Measurements from ENCODE around the gene PYGM. TPM values are rescaled to one million over a fixed set of nuclear protein-coding genes. Genes with fewer than 3 reads are reported as not detected.
A peak's percentile ranks its signal among the peaks of the same experiment; 100 is the strongest.

The PYGM gene
- total and polyA plus RNA-seq, 10 donors, result 1.7 to 7.2 (median 4.2) TPM

DNA sequence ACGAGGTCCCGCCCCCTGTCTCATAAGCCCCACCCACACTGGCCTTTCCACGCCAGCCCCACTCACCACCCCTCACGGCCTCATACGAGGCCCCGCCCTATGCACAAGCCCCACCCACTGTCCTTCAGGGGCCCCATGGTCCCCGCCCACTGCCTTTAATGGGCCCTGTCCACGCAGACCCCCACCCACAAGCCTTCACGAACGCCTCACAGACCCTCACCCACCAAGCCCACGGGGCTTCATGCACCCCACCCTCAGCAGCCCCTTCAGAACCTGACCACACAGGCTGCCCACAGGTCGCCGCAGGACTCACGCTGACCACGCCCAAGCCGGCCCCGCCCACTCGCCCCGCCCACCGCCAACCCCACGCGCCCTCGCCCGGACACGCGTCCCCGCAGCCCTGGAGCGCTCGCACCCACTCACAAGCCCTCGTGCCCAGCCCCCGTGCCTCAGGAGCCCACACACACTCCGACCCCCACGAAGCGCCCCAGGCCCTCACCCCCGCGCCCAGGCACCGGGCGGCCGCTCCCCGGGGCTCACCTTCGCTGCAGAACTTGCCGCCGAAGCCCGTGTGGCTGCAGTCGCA lies 47.3 kb downstream of the PYGM start:
- Histone ChIP-seq H3K36me3 (no peaks in the 10 kb centered on the region), H3K4me1 (peaks cover 3 to 37% (median 22%) of the 10 kb centered on the region in 6 donors), H3K4me3 (peak overlapping the region in 2 of 8 donors; percentile 24 to 61), H3K27ac (no peak overlapping the region), H3K9me3 (no peaks in the 10 kb centered on the region), H3K27me3 (replicated peaks in 1 of 7) (peaks cover 4 to 100% (median 84%) of the 10 kb centered on the region in 7 donors)
- TF ChIP-seq POLR2A (IDR thresholded peaks at IDR 0.05) (no peak), POLR2AphosphoS5 (IDR thresholded peaks at IDR 0.05) (no peak)
- TF ChIP-seq, protein P1, sequence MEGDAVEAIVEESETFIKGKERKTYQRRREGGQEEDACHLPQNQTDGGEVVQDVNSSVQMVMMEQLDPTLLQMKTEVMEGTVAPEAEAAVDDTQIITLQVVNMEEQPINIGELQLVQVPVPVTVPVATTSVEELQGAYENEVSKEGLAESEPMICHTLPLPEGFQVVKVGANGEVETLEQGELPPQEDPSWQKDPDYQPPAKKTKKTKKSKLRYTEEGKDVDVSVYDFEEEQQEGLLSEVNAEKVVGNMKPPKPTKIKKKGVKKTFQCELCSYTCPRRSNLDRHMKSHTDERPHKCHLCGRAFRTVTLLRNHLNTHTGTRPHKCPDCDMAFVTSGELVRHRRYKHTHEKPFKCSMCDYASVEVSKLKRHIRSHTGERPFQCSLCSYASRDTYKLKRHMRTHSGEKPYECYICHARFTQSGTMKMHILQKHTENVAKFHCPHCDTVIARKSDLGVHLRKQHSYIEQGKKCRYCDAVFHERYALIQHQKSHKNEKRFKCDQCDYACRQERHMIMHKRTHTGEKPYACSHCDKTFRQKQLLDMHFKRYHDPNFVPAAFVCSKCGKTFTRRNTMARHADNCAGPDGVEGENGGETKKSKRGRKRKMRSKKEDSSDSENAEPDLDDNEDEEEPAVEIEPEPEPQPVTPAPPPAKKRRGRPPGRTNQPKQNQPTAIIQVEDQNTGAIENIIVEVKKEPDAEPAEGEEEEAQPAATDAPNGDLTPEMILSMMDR (IDR thresholded peaks at IDR 0.05 in 8 of 11, conservative IDR thresholded peaks at IDR 0.05 in 3 of 11), result no peak
- DNase-seq, result no peak
- WGBS, 5 donors, result 8 to 16% (median 10%) methylated on average over 36 to 45 of the region's 45 CpGs
- intact Hi-C loops (cut with DNase I; ENCODE audit: low total_unique reads), result no loop called here

DNA sequence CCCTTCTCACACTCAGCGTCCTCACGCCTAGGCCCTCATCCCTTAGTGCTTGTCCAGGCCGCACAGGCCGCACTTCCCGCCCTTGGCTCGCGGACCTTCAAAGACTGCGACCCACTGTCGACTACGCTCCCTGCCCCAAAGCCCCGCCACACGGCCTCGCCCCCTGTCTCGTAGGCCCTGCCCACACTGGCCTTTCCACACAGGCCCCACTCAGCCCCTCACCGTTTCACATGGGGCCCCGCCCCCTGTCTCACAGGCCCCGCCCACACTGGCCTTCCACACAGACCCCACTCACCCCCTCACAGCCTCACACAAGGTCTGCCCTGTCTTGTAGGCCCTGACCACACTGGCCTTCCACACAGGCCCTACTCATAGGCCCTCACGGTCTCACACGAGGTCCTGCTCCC lies 47.8 kb downstream of the PYGM start:
- no peak for TF ChIP-seq POLR2A (IDR thresholded peaks at IDR 0.05)
- TF ChIP-seq, protein P1 (IDR thresholded peaks at IDR 0.05 in 8 of 11, conservative IDR thresholded peaks at IDR 0.05 in 3 of 11), result no peak
- no peak for TF ChIP-seq POLR2AphosphoS5 (IDR thresholded peaks at IDR 0.05)
- H3K4me3 ChIP-seq, result peak overlapping the region in 1 of 8 donors; percentile 61
- intact Hi-C loops (cut with DNase I; ENCODE audit: low total_unique reads), result no loop called here
- H3K36me3 ChIP-seq, result no peaks in the 10 kb centered on the region
- H3K9me3 ChIP-seq, result no peaks in the 10 kb centered on the region
- WGBS, 5 donors, result 46 to 58% (median 55%) methylated on average over 19 of the region's 19 CpGs
- peaks cover 3 to 37% (median 22%) of the 10 kb centered on the region in 6 donors for H3K4me1 ChIP-seq
- H3K27me3 ChIP-seq (replicated peaks in 1 of 7), result peaks cover 4 to 98% (median 79%) of the 10 kb centered on the region in 7 donors
- H3K27ac ChIP-seq, result no peak overlapping the region
- no peak for DNase-seq

DNA sequence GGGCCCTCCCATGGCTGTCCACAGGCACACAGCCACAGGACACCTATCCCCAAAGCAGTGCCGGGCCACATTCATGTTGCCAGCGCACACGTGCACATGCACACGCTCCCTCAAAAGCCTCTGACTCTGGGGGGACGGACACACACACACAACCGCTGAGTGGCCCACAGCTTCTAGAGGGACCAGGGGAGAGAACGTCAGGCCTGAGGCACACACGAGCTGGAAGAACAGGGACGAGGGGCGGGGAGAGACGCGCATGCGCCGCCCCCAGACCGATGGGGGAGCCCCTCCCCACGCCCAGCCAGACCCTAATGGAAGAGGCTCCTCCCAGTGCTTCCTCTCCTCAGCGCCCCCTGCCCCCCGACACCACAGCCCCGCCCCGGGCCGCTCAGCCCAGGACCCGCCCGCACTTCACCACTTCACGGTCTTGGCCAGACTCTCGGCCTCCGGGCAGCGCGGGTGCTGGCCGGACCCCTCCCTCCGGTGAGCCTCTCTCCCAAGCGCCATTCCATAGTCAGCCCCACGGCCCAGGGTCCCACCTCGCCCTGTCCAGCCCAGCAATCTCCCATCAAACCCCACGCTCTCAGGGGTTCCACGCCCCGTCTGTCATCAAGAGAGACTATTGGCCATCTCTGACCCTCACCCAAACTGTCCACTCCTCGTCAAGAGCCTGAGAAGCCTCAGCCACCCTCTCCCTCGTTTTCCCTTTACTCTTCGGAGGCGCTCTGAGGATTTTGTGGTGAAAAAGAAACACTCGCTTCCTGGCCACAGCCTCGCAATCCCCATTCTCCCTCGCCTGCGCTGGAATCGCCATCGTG lies 48.4 kb downstream of the PYGM start:
- intact Hi-C loops (cut with DNase I; ENCODE audit: low total_unique reads), result no loop called here
- WGBS, 5 donors, result 18 to 24% (median 19%) methylated on average over 31 to 46 of the region's 46 CpGs

More for the DNA sequence above, 48.4 kb downstream of the PYGM start:
- H3K9me3 ChIP-seq, result no peaks in the 10 kb centered on the region
- H3K36me3 ChIP-seq, result no peaks in the 10 kb centered on the region
- H3K27me3 ChIP-seq (replicated peaks in 1 of 7), result peaks cover 4 to 98% (median 73%) of the 10 kb centered on the region in 7 donors
- H3K4me3 ChIP-seq, result no peak overlapping the region
- DNase-seq, result no peak
- H3K27ac ChIP-seq, result no peak overlapping the region
- TF ChIP-seq POLR2AphosphoS5 (IDR thresholded peaks at IDR 0.05), result no peak
- TF ChIP-seq POLR2A (IDR thresholded peaks at IDR 0.05), result no peak
- TF ChIP-seq, protein P1 (IDR thresholded peaks at IDR 0.05 in 8 of 11, conservative IDR thresholded peaks at IDR 0.05 in 3 of 11), result no peak
- peaks cover 3 to 37% (median 22%) of the 10 kb centered on the region in 6 donors for H3K4me1 ChIP-seq
